ENCODE data around the gene RAB37. TPM values are rescaled to one million over a fixed set of nuclear protein-coding genes. Genes with fewer than 3 reads are reported as not detected.

RAB37 gene
- total and polyA plus RNA-seq, 11 donors, result 0.76 to 3.6 (median 1.7) TPM

GRCh38 chr17:74744349-74744713 is 7.3 kb downstream of the RAB37 start:
- H3K27me3 ChIP-seq, result peaks cover 0 to 22% (median 6%) of the 10 kb centered on the region in 9 donors
- 49 to 55% (median 54%) methylated on average over 2 of the region's 2 CpGs; no CpG with 5 or more reads in 1 of the 4 donors for WGBS, 4 donors
- ATAC-seq (no peak), DNase-seq (no peak)
- intact Hi-C loops (cut with DNase I), result loop anchor here (1.0 to 5.0 kb wide), 9 partner anchors 24 to 213 kb away; no protein-coding TSS in a partner anchor
- H3K4me3 ChIP-seq, result peak overlapping the region in 4 of 12 donors; percentile 28 to 52 (median 40)
- H3K27ac ChIP-seq, result peak overlapping the region in 3 of 12 donors; percentile 38 to 55 (median 53)
- TF ChIP-seq POLR2A (IDR thresholded peaks at IDR 0.05), result no peak
- no peak for TF ChIP-seq CTCF (IDR thresholded peaks at IDR 0.05)
- H3K4me1 ChIP-seq, result peaks cover 0 to 88% (median 22%) of the 10 kb centered on the region in 12 donors
- no peaks in the 10 kb centered on the region for H3K36me3 ChIP-seq
- no peaks in the 10 kb centered on the region for H3K9me3 ChIP-seq

DNA sequence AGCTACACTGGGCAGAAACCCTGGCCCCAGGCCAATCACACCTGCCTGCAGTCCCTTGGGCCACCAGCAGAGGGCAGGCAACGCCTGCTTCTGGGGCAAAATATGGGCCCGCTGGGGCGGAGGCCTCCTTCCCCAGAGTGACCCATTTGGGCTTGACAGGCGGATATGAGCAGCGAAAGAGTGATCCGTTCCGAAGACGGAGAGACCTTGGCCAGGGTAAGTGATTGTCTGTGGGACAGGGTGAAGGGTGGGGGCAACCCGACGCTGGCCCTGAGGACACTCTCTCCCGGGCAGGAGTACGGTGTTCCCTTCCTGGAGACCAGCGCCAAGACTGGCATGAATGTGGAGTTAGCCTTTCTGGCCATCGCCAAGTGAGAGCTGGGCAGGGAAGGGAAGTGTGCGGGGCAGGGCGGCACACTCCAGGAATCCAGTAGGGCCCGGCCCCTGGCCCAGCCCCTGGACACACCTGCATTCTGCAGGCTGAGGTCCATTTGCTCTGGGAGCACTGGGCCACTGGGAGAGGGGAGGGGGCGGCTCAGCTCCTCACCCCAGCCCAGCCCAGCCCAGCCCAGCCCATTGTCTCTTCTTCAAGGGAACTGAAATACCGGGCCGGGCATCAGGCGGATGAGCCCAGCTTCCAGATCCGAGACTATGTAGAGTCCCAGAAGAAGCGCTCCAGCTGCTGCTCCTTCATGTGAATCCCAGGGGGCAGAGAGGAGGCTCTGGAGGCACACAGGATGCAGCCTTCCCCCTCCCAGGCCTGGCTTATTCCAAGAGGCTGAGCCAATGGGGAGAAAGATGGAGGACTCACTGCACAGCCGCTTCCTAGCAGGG is 7.9 kb downstream of the RAB37 start:
- peak; percentile 99 to 100 (median 100) for TF ChIP-seq CTCF (IDR thresholded peaks at IDR 0.05)
- peak in 1 of 2 donors; percentile 33 for TF ChIP-seq POLR2A (IDR thresholded peaks at IDR 0.05)
- H3K27me3 ChIP-seq, result peaks cover 0 to 16% (median 5%) of the 10 kb centered on the region in 9 donors
- H3K27ac ChIP-seq, result peak overlapping the region in 11 of 12 donors; percentile 31 to 80 (median 62)
- WGBS, 4 donors, result 16 to 35% (median 25%) methylated on average over 17 to 24 of the region's 24 CpGs
- peaks cover 0 to 88% (median 26%) of the 10 kb centered on the region in 12 donors for H3K4me1 ChIP-seq
- peak overlapping the region in 11 of 12 donors; percentile 16 to 53 (median 41) for H3K4me3 ChIP-seq
- peak; percentile 12 to 66 (median 44) for ATAC-seq
- H3K9me3 ChIP-seq, result no peaks in the 10 kb centered on the region
- no peaks in the 10 kb centered on the region for H3K36me3 ChIP-seq
- peak; percentile 81 to 93 (median 86) for DNase-seq
- intact Hi-C loops (cut with DNase I), result loop anchor here (1.0 to 5.0 kb wide), 9 partner anchors 24 to 212 kb away; no protein-coding TSS in a partner anchor

GRCh38 chr17:74745548-74746177 is 8.6 kb downstream of the RAB37 start:
- peak overlapping the region in 2 of 12 donors; percentile 80 for H3K27ac ChIP-seq
- DNase-seq (no peak), ATAC-seq (no peak)
- H3K27me3 ChIP-seq, result peaks cover 0 to 8% (median under 1%) of the 10 kb centered on the region in 9 donors
- WGBS, 4 donors, result 78 to 93% (median 85%) methylated on average over 7 to 8 of the region's 8 CpGs
- H3K36me3 ChIP-seq, result no peaks in the 10 kb centered on the region
- intact Hi-C loops (cut with DNase I), result loop anchor here in 6 of 10 donors (2.0 to 5.0 kb wide), 5 partner anchors 23 to 119 kb away; no protein-coding TSS in a partner anchor
- peaks cover 0 to 86% (median 32%) of the 10 kb centered on the region in 12 donors for H3K4me1 ChIP-seq
- no peaks in the 10 kb centered on the region for H3K9me3 ChIP-seq
- no peak for TF ChIP-seq POLR2A (IDR thresholded peaks at IDR 0.05)
- TF ChIP-seq CTCF (IDR thresholded peaks at IDR 0.05), result no peak
- peak overlapping the region in 1 of 12 donors; percentile 28 for H3K4me3 ChIP-seq
